HG03575 (cell line): ENCODE measurements around the gene FRMD1.

Source experiments
- ATAC-seq: cut with Tn5 transposase; IDR thresholded peaks from one replicate; pipeline ENCODE4 v1.9.1; 2021; ENCODE audit not compliant: unreplicated experiment, insufficient number of reproducible peaks, low FRiP score; ENCODE audit errors: extremely low read depth

Gene FRMD1

DNA sequence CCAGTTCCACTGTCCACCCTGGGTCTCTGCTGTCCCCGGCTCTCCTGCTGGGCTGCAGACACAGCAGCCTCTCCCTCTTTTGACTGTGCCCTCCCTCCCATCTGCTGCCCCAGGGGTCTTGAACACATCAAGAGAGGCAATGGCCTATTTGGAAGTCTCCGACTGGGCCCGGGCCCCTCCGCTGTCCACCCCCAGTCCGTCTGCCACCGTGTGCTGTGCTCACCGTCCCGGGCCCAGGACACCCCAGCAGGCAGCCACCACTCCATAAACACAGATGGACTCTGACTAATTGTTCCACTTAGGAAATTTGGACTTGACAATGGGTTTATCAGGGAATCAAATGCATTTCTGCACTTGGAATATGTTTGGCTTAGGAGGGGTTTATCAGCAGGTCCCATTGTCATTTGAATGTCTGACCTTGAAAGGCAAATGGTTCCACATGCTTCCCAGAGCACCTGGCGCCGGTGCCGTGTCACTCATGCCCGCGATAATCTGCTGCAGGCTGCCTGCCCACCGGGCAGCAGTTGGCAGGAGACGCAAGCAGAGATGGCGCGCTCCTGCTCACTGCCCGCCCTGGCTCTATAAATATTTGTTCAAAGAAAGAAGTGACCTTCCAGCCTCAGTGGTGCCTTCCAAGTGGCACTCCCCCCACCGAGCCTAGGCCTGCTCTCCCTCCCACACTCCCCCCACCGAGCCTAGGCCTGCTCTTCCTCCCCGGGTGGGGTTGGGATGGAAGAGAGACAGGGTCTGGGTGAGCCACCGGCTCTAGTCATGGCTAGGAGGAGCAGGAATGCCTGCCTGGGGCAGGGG lies 18.8 kb upstream of the FRMD1 start:
- no peak for ATAC-seq

DNA sequence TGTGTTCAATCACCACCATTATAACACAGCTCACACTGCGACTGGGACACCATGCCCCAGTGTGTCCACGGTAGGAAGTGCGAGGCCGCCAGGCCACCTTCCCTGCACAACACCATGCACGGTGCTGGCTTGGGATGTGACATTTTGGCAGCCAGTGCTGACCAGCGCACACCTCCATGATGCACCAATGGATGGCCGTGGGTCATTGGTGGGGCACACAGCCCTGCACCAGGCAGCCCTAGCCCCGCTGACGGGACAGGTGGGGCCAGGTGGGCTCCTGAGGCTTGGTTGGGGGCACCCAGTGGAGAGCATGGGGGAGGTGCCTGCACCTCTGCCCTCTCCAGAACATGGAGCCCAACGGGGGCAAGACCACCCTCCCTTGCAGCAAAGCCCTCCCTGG lies 18.2 kb upstream of the FRMD1 start:
- no peak for ATAC-seq

DNA sequence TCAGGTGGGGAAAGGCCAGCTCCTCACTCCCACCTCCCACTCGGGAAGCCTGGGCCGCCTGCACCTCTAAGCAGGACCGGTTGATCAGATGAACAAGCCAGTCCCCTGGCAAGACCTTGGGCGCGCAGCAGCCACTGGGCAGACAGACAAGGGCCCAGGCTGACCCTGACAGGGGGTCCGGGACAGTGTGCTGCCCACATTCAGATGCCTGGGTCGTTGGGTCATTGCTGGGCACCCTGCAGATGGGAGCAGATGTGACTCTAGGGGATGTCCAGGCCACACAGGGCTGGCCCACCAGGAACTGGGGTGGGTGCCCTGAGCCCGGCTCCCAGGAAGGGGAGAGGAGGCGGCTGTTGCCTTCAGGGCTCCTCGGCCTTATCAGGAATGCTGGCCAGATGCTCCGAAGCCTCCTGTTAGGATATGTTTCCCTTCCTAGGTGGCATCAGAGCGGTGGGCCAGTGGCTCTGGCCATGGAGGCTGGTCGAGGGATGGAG lies 17.3 kb upstream of the FRMD1 start:
- ATAC-seq, result no peak

DNA sequence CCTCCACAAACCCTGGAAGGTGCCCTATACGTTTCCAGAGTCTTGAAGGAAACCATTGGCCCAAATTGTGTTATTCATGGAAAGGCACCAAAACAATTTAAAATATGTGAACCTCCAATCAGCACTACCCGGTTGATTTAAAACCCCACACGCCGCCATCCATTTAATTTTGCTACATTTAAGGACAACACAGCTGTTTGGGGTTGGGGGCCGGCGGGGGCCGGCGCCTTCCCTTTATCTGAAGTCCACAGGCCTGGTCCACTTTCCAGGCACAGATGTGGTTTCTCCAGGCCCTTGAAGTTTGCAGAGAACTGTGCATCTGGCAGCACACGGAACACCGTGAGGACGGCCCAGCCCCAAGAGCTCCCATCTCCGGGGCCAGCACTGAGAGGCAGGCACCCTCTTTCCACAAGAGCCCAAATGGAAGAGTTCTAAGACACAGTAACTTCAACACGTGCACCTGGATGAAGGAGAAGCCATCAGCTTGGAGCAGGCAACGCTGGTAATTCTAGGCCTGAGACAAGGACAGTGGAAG lies 16.8 kb upstream of the FRMD1 start:
- ATAC-seq, result no peak

DNA sequence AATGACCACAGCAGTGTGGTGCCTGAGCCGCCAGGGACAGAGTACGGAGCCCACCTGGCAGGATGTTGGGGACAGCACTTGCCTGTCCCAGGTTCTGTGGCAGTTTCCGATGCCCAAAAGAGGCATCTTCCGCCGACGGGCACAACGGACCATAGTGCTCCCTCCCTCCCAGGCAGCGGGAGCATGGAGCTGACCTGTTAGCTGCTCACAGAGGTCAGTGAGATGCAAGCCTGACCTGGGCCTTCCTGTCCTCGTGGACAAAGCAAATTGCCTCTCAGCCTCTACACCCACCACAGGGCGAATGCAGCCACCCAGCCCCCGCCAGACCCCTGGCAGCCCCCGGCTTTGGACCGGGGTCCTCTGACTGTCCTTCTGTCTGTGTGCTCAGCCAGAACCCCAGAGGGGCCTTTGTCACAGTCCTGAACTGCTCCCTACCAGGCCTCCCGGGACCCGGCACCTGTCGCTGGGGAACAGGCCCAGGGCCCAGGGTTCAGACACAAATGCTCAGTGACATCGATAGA lies 16.2 kb upstream of the FRMD1 start:
- ATAC-seq, result no peak

DNA sequence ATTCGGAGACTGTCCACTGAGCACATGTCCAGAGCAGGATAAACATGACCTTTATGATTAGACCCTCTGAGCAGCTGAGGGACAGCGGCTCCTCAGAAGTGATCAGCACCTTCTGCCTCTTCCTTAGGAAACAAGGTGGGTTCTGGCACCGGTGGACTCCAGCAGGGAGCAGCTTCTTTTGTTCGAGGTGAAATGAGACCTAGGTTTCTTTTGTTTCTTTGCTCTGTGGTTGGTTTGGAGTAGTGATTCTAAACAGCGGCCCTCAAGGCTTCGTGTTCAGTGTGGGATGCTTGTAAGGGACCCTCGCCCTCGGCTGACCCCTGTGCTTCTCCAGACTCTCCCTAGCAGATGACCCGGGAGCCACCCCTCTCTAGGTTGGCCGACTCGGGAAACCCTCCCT lies 14.6 kb upstream of the FRMD1 start:
- ATAC-seq, result no peak

- ATAC-seq, result no peak
Observed at GRCh38 chr6:168093071-168093505, 14.1 kb upstream of the FRMD1 start.

DNA sequence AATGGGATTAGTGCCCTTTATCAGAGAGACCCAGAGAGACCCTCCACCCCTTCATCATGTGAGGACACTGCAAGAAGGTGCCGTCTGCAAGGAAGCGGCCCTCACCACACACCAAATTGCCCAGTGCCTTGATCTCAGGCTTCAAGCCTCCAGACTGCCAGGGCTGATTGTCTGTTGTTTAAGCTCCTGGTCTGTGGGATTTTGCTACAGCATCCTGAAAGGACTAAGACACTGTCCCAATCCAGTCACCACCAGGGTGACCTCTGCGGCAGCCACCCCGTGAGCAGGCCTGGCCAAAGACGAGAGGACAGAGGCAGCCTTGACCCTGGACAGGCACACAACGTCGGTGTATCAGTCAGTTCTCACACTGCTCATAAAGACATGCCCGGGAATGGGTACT lies 13.5 kb upstream of the FRMD1 start:
- no peak for ATAC-seq

- no peak for ATAC-seq
Observed at GRCh38 chr6:168091381-168092264, 12.6 kb upstream of the FRMD1 start.

GRCh38 chr6:168090706-168091105 lies 11.7 kb upstream of the FRMD1 start:
- ATAC-seq, result no peak

DNA sequence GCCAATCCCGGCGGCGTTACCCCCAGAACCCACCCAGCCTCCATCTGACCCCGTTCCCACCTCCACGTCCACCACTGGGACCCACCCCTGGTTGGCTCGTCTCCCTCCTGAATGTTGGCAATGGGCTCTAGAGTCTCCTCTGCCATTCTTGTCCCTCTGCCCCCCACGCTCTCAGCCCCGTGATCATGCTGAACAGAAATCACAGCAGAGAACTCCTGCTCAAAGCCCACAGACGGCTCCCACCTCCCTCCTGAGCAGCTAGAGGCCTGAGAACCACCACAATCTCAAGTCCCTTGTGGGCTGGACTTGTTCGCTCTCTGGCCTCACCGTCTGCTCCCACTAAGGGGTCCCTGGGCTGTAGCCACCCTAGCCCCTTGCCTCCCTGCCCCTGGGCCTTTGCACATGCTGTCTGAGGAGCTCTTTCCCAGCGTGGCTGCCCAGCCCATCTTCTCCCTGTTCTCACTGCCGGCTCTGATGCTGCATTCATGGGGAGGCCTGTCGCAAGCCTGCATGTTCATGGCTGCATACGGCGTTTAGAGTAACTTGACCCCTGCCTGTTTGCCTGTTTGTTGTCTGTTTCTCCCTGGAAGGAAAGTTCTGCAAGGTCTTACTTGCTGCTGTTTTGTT lies 11.2 kb upstream of the FRMD1 start:
- no peak for ATAC-seq

GRCh38 chr6:168089186-168090063 lies 10.4 kb upstream of the FRMD1 start:
- no peak for ATAC-seq

DNA sequence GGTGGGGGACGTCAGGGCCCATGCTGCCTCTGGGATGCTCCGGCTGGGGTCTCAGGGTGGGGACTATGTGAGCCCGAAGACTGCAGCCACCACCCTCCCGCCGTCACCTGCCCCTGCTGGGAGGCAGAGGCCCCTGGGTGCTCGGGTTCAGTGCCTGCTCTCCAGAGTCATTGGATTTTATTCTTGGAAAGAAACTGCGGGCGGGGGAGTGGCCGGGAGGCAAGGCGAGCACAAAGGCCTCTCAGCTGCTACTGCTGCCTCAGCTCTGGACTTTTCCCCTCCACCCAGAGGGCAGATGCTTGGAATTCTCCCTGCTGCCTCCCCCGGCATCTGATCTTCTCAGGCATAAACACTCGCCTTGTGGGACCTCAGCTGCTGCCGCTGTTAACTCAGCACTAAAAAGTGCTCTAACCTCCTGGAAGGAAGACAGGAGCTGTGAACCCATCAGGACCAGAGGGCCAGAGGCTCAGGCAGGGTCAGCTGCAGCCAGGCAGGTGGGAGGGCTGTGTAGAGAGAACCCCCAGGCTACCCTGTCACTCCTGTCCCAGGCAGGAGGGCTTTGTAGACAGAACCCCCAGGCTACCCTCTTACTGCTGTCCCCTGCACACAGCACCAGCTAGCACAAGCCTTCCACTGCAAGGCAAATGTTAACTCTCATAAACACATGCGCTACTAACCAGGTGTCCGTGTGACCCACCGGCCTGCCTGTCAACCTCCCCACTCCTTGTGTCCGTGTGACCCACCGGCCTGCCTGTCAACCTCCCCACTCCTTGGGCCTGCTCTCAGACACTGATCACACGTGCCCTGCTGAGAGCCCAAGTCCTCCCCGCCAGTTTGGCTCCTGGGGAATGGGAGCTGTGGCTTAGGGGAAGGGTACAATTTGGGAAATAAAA lies 9.4 kb upstream of the FRMD1 start:
- ATAC-seq, result no peak

DNA sequence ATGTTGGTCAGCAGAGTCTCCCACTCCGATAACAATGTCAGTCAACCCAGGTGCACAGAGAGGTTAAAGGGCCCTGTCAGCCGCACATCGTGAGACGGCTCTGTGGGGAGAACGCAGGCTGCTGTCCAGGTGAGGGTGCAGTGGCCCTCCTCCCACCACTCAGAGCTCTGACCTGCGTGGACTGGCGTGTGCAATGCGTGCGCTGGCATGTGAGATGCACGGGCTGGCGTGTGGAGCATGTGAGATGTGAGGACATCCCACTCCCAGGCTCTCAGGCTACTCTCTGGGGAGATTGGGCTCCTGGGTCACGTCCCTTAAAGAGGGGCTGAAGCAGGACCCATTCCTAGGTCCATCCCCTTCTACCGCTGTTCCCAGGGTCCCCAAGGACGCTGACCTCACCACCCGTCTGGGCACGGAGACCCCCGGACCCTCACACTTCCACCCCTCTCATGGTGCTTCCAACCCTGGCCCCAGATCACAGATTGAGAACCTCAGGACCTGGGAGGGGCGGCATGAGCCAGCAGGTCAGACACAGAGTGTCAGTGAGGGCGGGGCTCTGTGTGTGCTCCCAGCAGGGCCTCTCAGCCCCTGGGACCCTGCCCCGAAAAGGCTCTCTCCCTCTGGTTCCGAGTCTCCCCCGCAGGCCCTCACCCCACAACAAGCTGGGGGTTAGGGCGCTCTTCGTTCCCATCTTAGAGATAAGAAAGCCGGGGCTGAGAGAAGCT lies 8.6 kb upstream of the FRMD1 start:
- no peak for ATAC-seq

DNA sequence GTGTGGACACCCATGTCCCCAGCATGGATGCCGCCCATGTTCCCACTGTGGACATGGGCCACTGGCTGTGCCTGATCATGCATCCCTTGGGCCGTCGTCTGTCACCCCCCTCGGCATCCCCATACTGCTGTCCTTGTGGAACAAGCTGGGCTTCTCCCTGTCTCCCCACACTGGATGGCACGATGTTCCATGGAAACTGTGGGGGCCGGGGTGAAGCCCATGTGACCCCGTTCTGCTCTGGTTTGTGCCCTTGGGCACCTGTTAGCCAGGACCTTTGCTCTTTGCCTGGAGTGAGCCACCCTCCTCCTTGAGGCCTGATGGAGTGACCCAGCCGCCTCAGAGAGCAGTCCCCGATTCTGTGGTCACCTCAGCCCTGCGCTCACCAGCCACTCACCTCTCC lies 7.6 kb upstream of the FRMD1 start:
- no peak for ATAC-seq

DNA sequence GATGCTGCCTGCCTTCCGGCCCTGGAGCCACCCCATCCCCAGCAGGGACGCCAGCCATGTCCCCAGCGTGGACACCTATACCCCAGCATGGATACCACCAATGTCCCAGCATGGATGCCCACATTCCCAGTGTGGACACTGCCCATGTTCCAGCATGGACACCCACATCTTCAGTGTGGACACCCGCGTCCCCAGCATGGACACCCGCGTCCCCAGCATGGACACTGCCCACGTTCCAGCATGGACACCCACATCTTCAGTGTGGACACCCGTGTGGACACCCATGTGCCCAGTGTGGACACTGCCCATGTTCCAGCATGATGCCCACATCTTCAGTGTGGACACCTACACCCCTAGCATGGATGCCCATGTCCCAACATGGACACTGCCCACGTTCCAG lies 7.1 kb upstream of the FRMD1 start:
- ATAC-seq, result no peak
